ENCODE measurements around the gene RUNDC3A. TPM values are rescaled to one million over a fixed set of nuclear protein-coding genes. Genes with fewer than 3 reads are reported as not detected.

RUNDC3A gene
- total and polyA plus RNA-seq, 2 of the 8 experiments (the other 6 are each of a cell fraction or from before 2014, with no cell fraction given), result 6.4 to 13.8 TPM

DNA sequence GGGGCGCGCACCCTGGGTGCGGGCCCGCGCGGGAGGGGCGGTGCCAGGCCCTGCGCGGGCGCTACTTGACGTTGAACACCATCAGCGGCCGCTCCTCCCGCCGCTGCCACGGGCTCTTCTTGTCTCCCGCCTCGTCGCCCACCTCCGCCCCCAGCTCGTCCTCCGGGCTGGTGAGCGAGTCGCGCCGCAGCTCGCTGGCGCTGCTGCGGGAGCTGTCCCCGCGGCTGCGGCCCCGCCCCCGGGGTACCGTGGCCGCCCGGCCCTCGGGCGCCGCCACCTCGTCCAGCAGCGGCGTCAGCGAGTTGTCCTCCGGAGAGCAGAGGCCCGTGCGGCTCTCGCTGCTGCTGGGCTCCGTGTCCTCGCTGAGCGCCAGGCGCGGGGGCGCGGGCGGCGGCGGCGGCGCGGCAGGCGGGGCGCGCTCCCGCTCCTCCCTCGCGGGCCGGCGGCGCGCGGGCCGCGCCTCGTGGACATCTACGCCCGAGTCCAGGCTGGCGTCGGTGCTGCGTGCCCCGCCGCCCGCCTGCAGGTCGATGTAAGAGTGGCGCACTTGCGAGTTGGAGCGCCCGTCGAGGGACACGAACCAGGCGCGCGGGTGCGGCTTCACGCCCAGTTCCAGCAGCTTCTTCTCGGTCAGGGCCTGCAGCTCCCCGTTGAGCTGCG lies 45.4 kb downstream of the RUNDC3A start:
- no peak overlapping the region for H2AFZ ChIP-seq (ENCODE audit: low read length)
- peak overlapping the region in 3 of 4 experiments; percentile 20 to 43 (median 39); a peak in 2 of 7 replicates for H3K9ac ChIP-seq (replicated peaks in 1 of 4; ENCODE audit: extremely low read depth in 1 of 4, low read depth in 3 of 4, low read length in 3 of 4)
- no peak overlapping the region for H2BK12ac ChIP-seq (ENCODE audit: low read depth, low read length)
- ChIA-PET POLR2A (ENCODE audit: partially characterized antibody) (interaction anchor here (0.8 to 3.2 kb wide), 22 partner anchors 9 to 436 kb away, joined by 3 to 18 read pairs (median 4); partner anchors contain the start of genes FAM171A2, GRN, TMUB2 and UBTF), CTCF (ENCODE audit: partially characterized antibody) (interaction anchor here (0.7 to 10.1 kb wide), 21 partner anchors 8 to 292 kb away, joined by 3 to 177 read pairs (median 6); partner anchors contain the start of genes ASB16, FAM171A2, GRN and TMUB2)
- no peak overlapping the region for H3K14ac ChIP-seq (ENCODE audit: insufficient read length)
- H4K91ac ChIP-seq (replicated peaks; ENCODE audit: insufficient read length, low read length), result no peak overlapping the region
- 2% methylated on average over 31 of the region's 98 CpGs; no CpG with 5 or more reads in 1 of the 2 experiments for WGBS, 2 experiments (ENCODE audit: extremely low coverage in 1 of 2, insufficient coverage in 1 of 2, insufficient read length in 1 of 2, insufficient replicate concordance in 2 of 2, low coverage in 1 of 2, low lambda C conversion rate in 2 of 2, missing lambda C conversion rate in 1 of 2)
- no peak overlapping the region for H3K56ac ChIP-seq (replicated peaks; ENCODE audit: insufficient read length, low read depth, low read length)
- no peaks in the 10 kb centered on the region; a peak in 2 of 7 replicates for H3K27me3 ChIP-seq (replicated peaks in 1 of 4; ENCODE audit: control insufficient read depth in 3 of 4, extremely low read depth in 1 of 4, insufficient read depth in 3 of 4, low read length in 3 of 4)
- peaks cover under 1 to 3% (median 1%) of the 10 kb centered on the region in 4 experiments; a peak in 3 of 8 replicates for H3K36me3 ChIP-seq (ENCODE audit: control insufficient read depth in 2 of 4, insufficient read depth in 4 of 4, low read length in 3 of 4)
- peaks cover 4 to 24% of the 10 kb centered on the region in 2 experiments for H4K20me1 ChIP-seq (replicated peaks in 1 of 2; ENCODE audit: control insufficient read depth in 1 of 2, insufficient read depth in 2 of 2, low read length in 2 of 2)
- H3K27ac ChIP-seq (ENCODE audit: low read depth, low read length), result no peak overlapping the region
- no peaks in the 10 kb centered on the region for H3K79me2 ChIP-seq (ENCODE audit: control insufficient read depth in 1 of 2, insufficient read depth in 2 of 2, low read length in 2 of 2)
- no peak overlapping the region for H2BK15ac ChIP-seq (ENCODE audit: low read length)
- FAIRE-seq, result no peak
- peaks cover 0 to 8% (median 4%) of the 10 kb centered on the region in 4 experiments; a peak in 4 of 7 replicates for H3K4me1 ChIP-seq (replicated peaks in 1 of 4; ENCODE audit: control insufficient read depth in 3 of 4, insufficient read depth in 4 of 4, low read length in 3 of 4)
- peaks cover 5% of the 10 kb centered on the region for H3K79me1 ChIP-seq (ENCODE audit: low read depth, low read length)
- peak overlapping the region; percentile 78 for H3K18ac ChIP-seq (ENCODE audit: extremely low read depth, low read length)
- H4K5ac ChIP-seq (ENCODE audit: insufficient read length, low read depth, low read length), result peak overlapping the region; percentile 77
- no peak overlapping the region; the same call in 1 of the 2 replicates for H4K8ac ChIP-seq (ENCODE audit: extremely low read depth, insufficient read depth, low read length)
- H2BK120ac ChIP-seq (replicated peaks; ENCODE audit: low read depth, low read length), result no peak overlapping the region
- H3K4ac ChIP-seq (replicated peaks; ENCODE audit: insufficient read length, low read depth, low read length), result no peak overlapping the region
- no peak overlapping the region for H2BK20ac ChIP-seq (ENCODE audit: low read length)
- H3K9me3 ChIP-seq (ENCODE audit: insufficient read depth in 2 of 2, low read depth in 1 of 2, low read length in 1 of 2), result no peaks in the 10 kb centered on the region
- DNase-seq (ENCODE audit: low read depth in 1 of 2, low spot score in 2 of 2), result peak in 1 of 2 experiments; percentile 77
- H2BK5ac ChIP-seq (ENCODE audit: low read depth, low read length), result no peak overlapping the region
- peak overlapping the region; percentile 71 to 93 for H3K4me2 ChIP-seq (ENCODE audit: insufficient read depth in 1 of 2, low read depth in 2 of 2, low read length in 2 of 2)
- no peak overlapping the region for H3K23ac ChIP-seq (ENCODE audit: insufficient read length)
- no peak overlapping the region for H2AK5ac ChIP-seq (ENCODE audit: low read depth, low read length)
- H3K23me2 ChIP-seq (ENCODE audit: low read depth, low read length), result peaks cover 8% of the 10 kb centered on the region; the same call in 1 of the 2 replicates
- peak overlapping the region; percentile 42 to 68 (median 50) for H3K4me3 ChIP-seq (ENCODE audit: extremely low read depth in 1 of 4, insufficient read depth in 2 of 4, low read depth in 3 of 4, low read length in 4 of 4)
- no peak for TF ChIP-seq CBX5 (IDR thresholded peaks at IDR 0.05; ENCODE audit: low read depth, low read length)
- TF ChIP-seq SIX5 (IDR thresholded peaks at IDR 0.05; ENCODE audit: low read depth, low read length), result no peak
- TF ChIP-seq SRF (IDR thresholded peaks at IDR 0.05; ENCODE audit: low read depth, low read length), result no peak
- no peak for TF ChIP-seq RNF2 (IDR thresholded peaks at IDR 0.05; ENCODE audit: borderline replicate concordance, low read depth, low read length, missing control alignments, poor library complexity, severe bottlenecking)
- TF ChIP-seq CHD1 (IDR thresholded peaks at IDR 0.05; ENCODE audit: low read depth, low read length), result no peak
